ENCODE measurements around the gene DST. TPM values are rescaled to one million over a fixed set of nuclear protein-coding genes. Genes with fewer than 3 reads are reported as not detected.

Gene DST
- total RNA-seq, 2 donors from 2014 or later: 443 to 489 TPM

DNA sequence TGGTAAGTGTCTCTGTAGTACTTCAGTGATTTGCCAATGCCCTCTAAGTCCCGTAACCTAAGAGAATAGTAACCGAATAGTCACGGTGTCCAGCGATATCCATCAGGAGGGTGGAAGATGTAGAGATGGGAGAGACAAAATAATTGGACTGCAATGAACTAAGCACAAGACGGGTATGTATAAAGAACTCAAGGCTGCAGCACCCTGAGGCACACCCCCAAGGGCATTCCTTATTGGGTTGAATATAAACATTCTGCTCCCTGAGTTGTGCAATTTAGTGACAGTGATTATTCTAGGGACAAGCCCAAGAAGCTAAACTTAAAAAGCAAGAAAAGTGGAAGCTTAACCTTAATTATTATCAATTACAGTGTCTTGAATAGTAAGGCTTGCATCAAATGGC lies 14.6 kb downstream of the DST start:
- Histone ChIP-seq H3K4me3 (no peak overlapping the region), H3K9me3 (no peaks in the 10 kb centered on the region), H3K36me3 (peaks cover 32% of the 10 kb centered on the region), H3K4me1 (ENCODE audit: control insufficient read depth in 1 of 2, low read depth in 2 of 2) (peaks cover 0 to 3% of the 10 kb centered on the region in 2 donors), H3K27me3 (replicated peaks; ENCODE audit: insufficient read depth) (no peaks in the 10 kb centered on the region), H3K27ac (no peak overlapping the region)
- no peak for DNase-seq (ENCODE audit: low spot score)
- TF ChIP-seq, protein P1, sequence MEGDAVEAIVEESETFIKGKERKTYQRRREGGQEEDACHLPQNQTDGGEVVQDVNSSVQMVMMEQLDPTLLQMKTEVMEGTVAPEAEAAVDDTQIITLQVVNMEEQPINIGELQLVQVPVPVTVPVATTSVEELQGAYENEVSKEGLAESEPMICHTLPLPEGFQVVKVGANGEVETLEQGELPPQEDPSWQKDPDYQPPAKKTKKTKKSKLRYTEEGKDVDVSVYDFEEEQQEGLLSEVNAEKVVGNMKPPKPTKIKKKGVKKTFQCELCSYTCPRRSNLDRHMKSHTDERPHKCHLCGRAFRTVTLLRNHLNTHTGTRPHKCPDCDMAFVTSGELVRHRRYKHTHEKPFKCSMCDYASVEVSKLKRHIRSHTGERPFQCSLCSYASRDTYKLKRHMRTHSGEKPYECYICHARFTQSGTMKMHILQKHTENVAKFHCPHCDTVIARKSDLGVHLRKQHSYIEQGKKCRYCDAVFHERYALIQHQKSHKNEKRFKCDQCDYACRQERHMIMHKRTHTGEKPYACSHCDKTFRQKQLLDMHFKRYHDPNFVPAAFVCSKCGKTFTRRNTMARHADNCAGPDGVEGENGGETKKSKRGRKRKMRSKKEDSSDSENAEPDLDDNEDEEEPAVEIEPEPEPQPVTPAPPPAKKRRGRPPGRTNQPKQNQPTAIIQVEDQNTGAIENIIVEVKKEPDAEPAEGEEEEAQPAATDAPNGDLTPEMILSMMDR (IDR thresholded peaks at IDR 0.05): no peak
- no peak for ATAC-seq (ENCODE audit: insufficient number of reproducible peaks, low FRiP score, low read depth)

DNA sequence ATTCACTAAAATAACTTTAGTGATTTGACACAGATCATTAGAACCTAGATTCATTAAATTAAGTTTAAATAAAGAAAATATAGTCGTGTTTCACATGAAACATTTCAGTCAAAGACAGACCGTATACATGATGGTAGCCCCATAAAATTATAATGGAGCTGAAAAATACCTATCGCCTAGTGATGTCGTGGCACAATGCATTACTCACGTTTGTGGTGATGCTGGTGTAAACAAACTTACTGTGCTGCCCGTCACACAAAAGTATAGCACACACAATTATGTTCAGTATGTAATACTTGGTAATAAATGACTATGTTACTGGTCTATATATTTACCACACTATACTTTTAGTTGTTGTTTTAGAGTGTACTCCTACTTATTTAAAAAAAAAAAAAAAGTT lies 17.3 kb downstream of the DST start:
- ATAC-seq (ENCODE audit: insufficient number of reproducible peaks, low FRiP score, low read depth) (no peak), DNase-seq (ENCODE audit: low spot score) (no peak)
- Histone ChIP-seq H3K27ac (no peak overlapping the region), H3K27me3 (replicated peaks; ENCODE audit: insufficient read depth) (no peaks in the 10 kb centered on the region), H3K9me3 (no peaks in the 10 kb centered on the region), H3K4me3 (no peak overlapping the region), H3K4me1 (ENCODE audit: control insufficient read depth in 1 of 2, low read depth in 2 of 2) (peaks cover 0 to 3% of the 10 kb centered on the region in 2 donors), H3K36me3 (peaks cover 35% of the 10 kb centered on the region)
- TF ChIP-seq, protein P1 (IDR thresholded peaks at IDR 0.05): no peak

DNA sequence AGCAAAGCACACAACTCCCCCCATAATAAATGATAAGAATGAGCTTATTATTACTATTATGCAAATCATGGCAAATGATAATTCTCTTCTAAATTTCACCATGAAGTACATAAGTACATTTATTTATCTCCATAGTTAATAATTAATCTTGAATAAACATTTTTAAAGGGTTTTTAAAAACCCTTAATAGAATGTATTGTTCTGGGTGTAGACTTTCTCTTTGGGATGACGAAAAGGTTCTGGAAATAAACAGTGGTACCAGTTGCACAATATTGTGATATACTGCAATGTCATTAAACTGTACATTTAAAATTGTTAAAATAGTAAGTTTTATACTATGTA lies 18.0 kb downstream of the DST start:
- no peak for DNase-seq (ENCODE audit: low spot score)
- TF ChIP-seq, protein P1 (IDR thresholded peaks at IDR 0.05): no peak
- Histone ChIP-seq H3K4me1 (ENCODE audit: control insufficient read depth in 1 of 2, low read depth in 2 of 2) (peaks cover 0 to 3% of the 10 kb centered on the region in 2 donors), H3K9me3 (no peaks in the 10 kb centered on the region), H3K4me3 (no peak overlapping the region), H3K36me3 (peaks cover 35% of the 10 kb centered on the region), H3K27ac (no peak overlapping the region), H3K27me3 (replicated peaks; ENCODE audit: insufficient read depth) (no peaks in the 10 kb centered on the region)
- ATAC-seq (ENCODE audit: insufficient number of reproducible peaks, low FRiP score, low read depth): no peak

DNA sequence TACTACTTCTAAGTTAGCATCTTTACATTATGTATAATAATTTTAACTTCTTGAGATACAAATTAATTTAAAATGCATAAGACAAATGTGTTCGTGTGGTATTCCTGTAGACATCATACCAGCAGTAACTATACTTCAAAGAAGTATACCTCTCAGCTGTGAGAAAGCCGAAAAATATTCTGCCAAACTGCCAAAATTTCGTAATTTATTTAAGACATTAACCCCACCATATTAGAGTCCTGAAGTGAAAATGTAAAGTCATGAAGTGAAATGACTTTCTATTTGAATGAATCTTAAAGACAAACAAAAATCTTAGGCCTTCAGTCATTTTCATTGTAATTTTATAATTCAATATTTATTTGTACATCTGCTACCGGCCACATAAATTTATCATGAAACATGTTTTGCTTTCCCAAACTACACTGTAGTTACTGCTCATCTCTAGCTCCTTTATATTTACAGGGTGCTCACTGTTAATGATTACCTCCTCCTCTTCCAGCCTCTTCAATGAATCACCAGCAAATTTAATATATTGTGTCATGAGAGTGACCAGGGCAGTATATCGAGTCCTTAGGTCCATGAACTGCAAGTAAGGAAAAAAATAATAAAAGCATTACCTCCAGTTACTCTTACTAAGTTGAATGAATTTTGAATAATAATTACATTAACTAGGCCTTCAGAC lies 18.5 kb downstream of the DST start:
- Histone ChIP-seq H3K4me3 (no peak overlapping the region), H3K36me3 (peaks cover 35% of the 10 kb centered on the region), H3K27me3 (replicated peaks; ENCODE audit: insufficient read depth) (no peaks in the 10 kb centered on the region), H3K9me3 (no peaks in the 10 kb centered on the region), H3K27ac (no peak overlapping the region), H3K4me1 (ENCODE audit: control insufficient read depth in 1 of 2, low read depth in 2 of 2) (peaks cover 0 to 3% of the 10 kb centered on the region in 2 donors)
- ATAC-seq (ENCODE audit: insufficient number of reproducible peaks, low FRiP score, low read depth) (no peak), DNase-seq (ENCODE audit: low spot score) (no peak)
- TF ChIP-seq, protein P1 (IDR thresholded peaks at IDR 0.05): no peak

DNA sequence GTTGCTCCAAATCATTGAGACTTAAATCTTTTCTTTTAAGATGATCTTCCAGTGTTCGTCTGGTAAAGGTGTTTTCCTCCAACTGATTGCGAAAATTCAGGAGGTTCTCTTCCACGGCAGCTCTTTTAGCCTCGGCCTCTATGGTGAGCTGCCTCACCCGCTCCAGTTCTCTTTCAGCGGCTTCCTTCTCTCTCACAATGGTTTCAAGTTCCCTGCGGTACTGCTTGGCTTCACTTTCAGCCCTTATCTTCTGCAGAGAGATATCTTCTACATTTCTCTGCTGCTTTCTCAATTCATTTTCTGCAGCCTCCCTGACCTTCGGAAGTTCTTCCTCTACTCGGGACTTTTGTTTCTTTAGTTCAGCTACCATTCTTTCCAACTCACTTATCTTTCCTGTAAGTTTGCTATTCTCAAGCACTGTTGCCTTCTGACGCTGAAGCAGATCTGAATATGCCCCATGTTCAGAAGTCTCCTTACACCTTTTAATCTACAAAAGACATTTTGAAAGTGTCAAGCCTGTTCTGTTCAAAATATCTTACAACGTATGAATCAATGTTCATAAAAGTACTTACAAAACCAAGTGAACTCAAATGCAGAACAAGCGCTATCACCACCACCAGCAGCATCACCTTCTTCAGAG lies 22.3 kb downstream of the DST start:
- H3K4me1 ChIP-seq (ENCODE audit: control insufficient read depth in 1 of 2, low read depth in 2 of 2): no peaks in the 10 kb centered on the region
- TF ChIP-seq, protein P1 (IDR thresholded peaks at IDR 0.05): no peak
- no peak for ATAC-seq (ENCODE audit: insufficient number of reproducible peaks, low FRiP score, low read depth)
- H3K4me3 ChIP-seq: no peak overlapping the region
- peaks cover 18% of the 10 kb centered on the region for H3K36me3 ChIP-seq
- no peak for DNase-seq (ENCODE audit: low spot score)
- no peak overlapping the region for H3K27ac ChIP-seq
- no peaks in the 10 kb centered on the region for H3K9me3 ChIP-seq
- H3K27me3 ChIP-seq (replicated peaks; ENCODE audit: insufficient read depth): no peaks in the 10 kb centered on the region

All from thoracic aorta (tissue), 2 donors.